SU-DHL-6 (cell line): Measurements from ENCODE around the gene AKAP11.

Experiments used
- CTCF ChIP-seq: fragments of 200-600 bp; sonication (generic); IDR thresholded peaks from one replicate; pipeline ENCODE4 v1.5.1; 2017; ENCODE audit warnings: antibody characterized with exemption, mild to moderate bottlenecking, low read length, moderate library complexity; ENCODE audit not compliant: insufficient read depth, poor library complexity, severe bottlenecking
- EZH2phosphoT487 ChIP-seq: fragments of 200-600 bp; sonication (generic), shearing (Covaris generic); conservative IDR thresholded peaks from 2 replicates; pipeline ENCODE4 v1.6.1; 2018; ENCODE audit warnings: mild to moderate bottlenecking, antibody characterized with exemption, low read length, moderate library complexity, mixed read lengths

GRCh38 chr13:42225051-42225450 lies 46.9 kb upstream of the AKAP11 start:
- TF ChIP-seq CTCF (no peak), EZH2phosphoT487 (no peak)
